ENCODE measurements around the gene ATP11A. TPM values are rescaled to one million over a fixed set of nuclear protein-coding genes. Genes with fewer than 3 reads are reported as not detected.

ATP11A gene
- total RNA-seq, 1 experiment from 2014 or later: 2.5 TPM

DNA sequence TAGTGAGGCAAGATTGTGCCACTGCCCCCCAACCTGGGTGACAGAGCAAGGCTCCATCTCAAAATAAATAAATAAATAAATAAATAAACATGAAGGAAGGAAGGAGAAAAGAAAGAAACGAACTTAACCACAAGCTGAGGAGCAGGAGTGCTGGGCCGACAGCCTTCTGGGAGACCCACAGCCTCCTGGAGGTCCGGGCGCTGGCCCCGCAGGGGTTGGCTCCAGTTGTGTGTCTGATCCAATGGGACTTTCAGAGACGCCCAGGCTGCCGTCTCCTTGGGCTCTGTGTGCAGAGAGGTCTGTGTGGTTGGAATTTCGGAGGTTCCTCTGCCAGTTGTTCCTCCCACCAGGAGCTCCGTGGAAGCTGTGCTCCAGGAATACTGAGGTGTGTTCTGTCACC is 243.1 kb downstream of the ATP11A start:
- Histone ChIP-seq H3K4me3 (no peak overlapping the region), H3K9me3 (no peaks in the 10 kb centered on the region), H3K36me3 (no peaks in the 10 kb centered on the region), H3K27me3 (peaks cover 19% of the 10 kb centered on the region)
- DNase-seq: no peak

DNA sequence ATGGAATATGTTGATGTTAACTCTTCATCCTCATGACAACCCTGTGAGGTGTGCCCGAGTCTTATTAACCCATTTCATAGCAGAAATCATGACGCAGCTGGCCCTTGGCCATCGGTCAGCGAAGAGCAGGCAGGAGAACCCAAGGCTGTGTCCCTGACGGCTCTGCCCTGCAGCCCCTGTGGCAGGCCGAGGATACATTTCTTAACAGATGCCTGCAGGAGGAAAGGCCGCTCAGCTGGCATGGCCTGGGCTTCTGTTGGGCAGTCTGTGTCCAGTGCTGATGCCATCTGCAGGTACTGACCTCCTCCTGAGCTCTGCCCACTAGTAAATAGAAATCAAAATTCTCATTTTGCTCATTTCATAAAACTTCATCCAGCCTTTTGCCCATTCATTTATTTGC is 243.8 kb downstream of the ATP11A start:
- H3K9me3 ChIP-seq: no peaks in the 10 kb centered on the region
- peaks cover 17% of the 10 kb centered on the region for H3K27me3 ChIP-seq

DNA sequence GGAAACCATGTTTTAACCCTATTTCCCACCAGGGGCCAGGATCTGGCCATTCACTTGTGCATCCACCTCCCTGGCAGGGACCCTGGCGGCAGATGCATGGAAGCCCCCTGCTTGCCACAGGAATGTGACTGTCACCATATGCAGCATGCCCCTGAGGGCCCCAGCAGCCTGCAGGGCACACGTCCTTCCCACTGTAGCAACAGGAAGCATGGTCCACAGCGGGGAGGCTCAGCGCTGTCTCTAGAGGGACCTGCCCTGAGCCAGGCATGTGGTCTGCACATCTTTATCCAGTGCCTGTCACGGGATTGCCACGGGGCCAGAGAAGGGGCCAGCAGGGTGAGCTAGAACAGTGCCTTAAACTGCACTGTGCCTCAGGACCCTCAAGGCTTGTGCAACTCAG is 244.2 kb downstream of the ATP11A start:
- no peaks in the 10 kb centered on the region for H3K9me3 ChIP-seq
- H3K36me3 ChIP-seq: no peaks in the 10 kb centered on the region
- no peak overlapping the region for H3K4me3 ChIP-seq
- DNase-seq: no peak
- H3K27me3 ChIP-seq: peaks cover 14% of the 10 kb centered on the region

More for the DNA sequence above, 243.8 kb downstream of the ATP11A start:
- no peaks in the 10 kb centered on the region for H3K36me3 ChIP-seq
- no peak overlapping the region for H3K4me3 ChIP-seq
- DNase-seq: no peak

Other genes with a start within 250 kb of the ATP11A start
- 8.5 and 11.0 TPM in 2 replicates for gene TUBGCP3, start 101.9 kb upstream of the ATP11A start, total RNA-seq (2014; rRNA removed; shearing (Covaris generic); ENCODE audit: low replicate concordance)